Ammon's horn (tissue), 1 donor: ENCODE measurements around the gene GJB2.

ENCODE experiments used
- DNase-seq: peaks from one replicate; pipeline ENCODE4 v3.0.0-alpha.2; 2016; ENCODE audit warnings: low spot score

GJB2 gene

GRCh38 chr13:20141238-20142022 lies 51.3 kb downstream of the GJB2 start:
- no peak for DNase-seq

- no peak for DNase-seq
These were observed 52.3 kb downstream of the GJB2 start for GRCh38 chr13:20140487-20140886.

DNA sequence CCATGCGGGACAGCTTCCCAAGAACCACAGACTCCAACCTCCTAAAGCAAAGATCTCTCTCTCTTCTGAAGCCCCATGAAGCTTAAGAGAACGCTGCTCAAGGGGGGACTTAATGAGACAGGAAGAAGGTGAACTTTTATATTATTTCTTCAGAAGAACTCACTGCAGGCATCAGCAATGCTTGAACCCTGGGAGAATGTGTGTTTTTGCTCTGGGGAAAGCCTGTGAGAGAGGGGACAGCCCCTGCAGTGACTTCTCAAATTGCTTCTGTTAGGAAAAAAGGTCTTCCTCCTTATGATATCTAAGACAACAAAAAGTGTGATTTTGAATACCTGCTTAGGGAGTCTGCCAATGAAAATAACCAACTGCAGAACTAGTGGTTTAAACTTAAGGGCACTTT lies 54.9 kb downstream of the GJB2 start:
- no peak for DNase-seq
